IMR-90 (cell line): ENCODE data around the gene RSU1. TPM values are rescaled to one million over a fixed set of nuclear protein-coding genes. Genes with fewer than 3 reads are reported as not detected.

Source experiments
- ATAC-seq: fragments of 200-7000 bp; cut with Tn5 transposase; 2 replicates; pipeline ENCODE4 v1.9.1; 2020; ENCODE audit warnings: low read depth, mild to moderate bottlenecking, moderate library complexity
- BruUV-seq: library from RNA; stranded (reverse); fragments of 400-500 nt; replicated peaks from 2 replicates; lab custom pipeline; 2021; lab: Mats Ljungman, UMichigan
- CTCF ChIA-PET: fragments of 300-600 bp; formaldehyde crosslinking; extraction: SDS; loops from one replicate; lab custom pipeline; 2021; ENCODE audit warnings: antibody characterized with exemption; lab: Yijun Ruan, JAX
- POLR2A ChIA-PET: fragments of 300-600 bp; sonication (Branson Sonifier 250); formaldehyde crosslinking; loops from one replicate; lab custom pipeline; 2022; ENCODE audit warnings: antibody characterized with exemption; ENCODE audit not compliant: unreplicated experiment; lab: Charles Lee
- DNase-seq: peaks from one replicate; pipeline ENCODE4 v3.0.0; 2013
- H2AFZ ChIP-seq: replicated peaks from 2 replicates; pipeline ENCODE3; 2013; ENCODE audit warnings: low read length, mild to moderate bottlenecking; ENCODE audit not compliant: poor library complexity
- H2AK5ac ChIP-seq: 2 replicates; pipeline ENCODE4 v1.6.1; 2013; ENCODE audit warnings: low read depth, low read length, inconsistent platforms
- H2AK9ac ChIP-seq: replicated peaks from 2 replicates; pipeline ENCODE3; 2013; ENCODE audit warnings: mild to moderate bottlenecking, low read depth, low read length, moderate library complexity; ENCODE audit not compliant: poor library complexity
- H2BK120ac ChIP-seq: 2 replicates; pipeline ENCODE4 v1.6.1; 2013; ENCODE audit warnings: low read depth, low read length, inconsistent platforms
- H2BK15ac ChIP-seq: 3 replicates; pipeline ENCODE4 v1.6.1; 2013; ENCODE audit warnings: low read depth, low read length, inconsistent platforms
- H2BK20ac ChIP-seq: 2 replicates; pipeline ENCODE4 v1.6.1; 2013; ENCODE audit warnings: low read depth, mild to moderate bottlenecking, inconsistent platforms, low read length, moderate library complexity
- H2BK5ac ChIP-seq: 2 replicates; pipeline ENCODE4 v1.6.1; 2013; ENCODE audit warnings: mild to moderate bottlenecking, low read depth, low read length, inconsistent platforms; ENCODE audit not compliant: poor library complexity, severe bottlenecking
- H3K14ac ChIP-seq: replicated peaks from 2 replicates; pipeline ENCODE4 v1.6.1; 2013; ENCODE audit warnings: low read depth, low read length, inconsistent platforms
- H3K18ac ChIP-seq: 2 replicates; pipeline ENCODE4 v1.6.1; 2013; ENCODE audit warnings: low read depth, low read length, control low read depth
- H3K23ac ChIP-seq: 2 replicates; pipeline ENCODE4 v1.6.1; 2013; ENCODE audit warnings: low read depth, low read length, inconsistent platforms
- H3K27ac ChIP-seq: 2 replicates; pipeline ENCODE4 v1.5.1; 2013; ENCODE audit warnings: mild to moderate bottlenecking, control low read depth, low read length; ENCODE audit not compliant: insufficient read depth
- H3K27me3 ChIP-seq: 2 replicates; pipeline ENCODE4 v1.6.1; 2013; ENCODE audit warnings: low read length; ENCODE audit not compliant: control insufficient read depth, insufficient read depth
- H3K36me3 ChIP-seq: 2 replicates; pipeline ENCODE4 v1.6.1; 2013; ENCODE audit warnings: low read length, mixed read lengths; ENCODE audit not compliant: control insufficient read depth, insufficient read depth
- H3K4ac ChIP-seq: 2 replicates; pipeline ENCODE4 v1.6.1; 2013; ENCODE audit warnings: low read depth, low read length, inconsistent platforms
- H3K4me1 ChIP-seq: 2 replicates; pipeline ENCODE4 v1.6.1; 2013; ENCODE audit warnings: low read length, mixed read lengths; ENCODE audit not compliant: control insufficient read depth, insufficient read depth
- H3K4me2 ChIP-seq: 2 replicates; pipeline ENCODE4 v1.6.1; 2013; ENCODE audit warnings: low read depth, mild to moderate bottlenecking, control low read depth, low read length, moderate library complexity
- H3K4me3 ChIP-seq: 2 replicates; pipeline ENCODE4 v1.5.1; 2013; ENCODE audit warnings: low read depth, mild to moderate bottlenecking, control low read depth, low read length, moderate library complexity; ENCODE audit not compliant: insufficient read depth
- H3K56ac ChIP-seq: 2 replicates; pipeline ENCODE4 v1.6.1; 2013; ENCODE audit warnings: low read length, inconsistent platforms; ENCODE audit not compliant: insufficient read depth; ENCODE audit errors: extremely low read depth
- H3K79me1 ChIP-seq, 2 experiments: 2 replicates each; pipeline ENCODE4 v1.6.1; 2013; ENCODE audit warnings: low read length in 2 of 2, inconsistent platforms in 1 of 2, low read depth in 1 of 2
- H3K9ac ChIP-seq: 2 replicates; pipeline ENCODE4 v1.6.1; 2013; ENCODE audit warnings: low read depth, low read length, control low read depth
- H3K9me1 ChIP-seq: 2 replicates; pipeline ENCODE4 v1.6.1; 2013; ENCODE audit warnings: low read length, inconsistent platforms; ENCODE audit not compliant: insufficient read depth
- H3K9me3 ChIP-seq: 2 replicates; pipeline ENCODE4 v1.6.1; 2013; ENCODE audit warnings: low read length; ENCODE audit not compliant: control insufficient read depth, insufficient read depth
- H4K20me1 ChIP-seq: 2 replicates; pipeline ENCODE4 v1.6.1; 2013; ENCODE audit warnings: low read length, inconsistent platforms; ENCODE audit not compliant: insufficient read depth
- H4K5ac ChIP-seq: 2 replicates; pipeline ENCODE4 v1.6.1; 2013; ENCODE audit warnings: mild to moderate bottlenecking, low read depth, low read length, control low read depth
- H4K8ac ChIP-seq, 2 experiments: 2 replicates each; pipeline ENCODE4 v1.6.1; 2013; ENCODE audit warnings: low read depth in 2 of 2, low read length in 2 of 2, control low read depth in 1 of 2, inconsistent platforms in 1 of 2
- H4K91ac ChIP-seq: 2 replicates; pipeline ENCODE4 v1.6.1; 2013; ENCODE audit warnings: low read depth, low read length, inconsistent platforms; ENCODE audit not compliant: insufficient read depth
- CEBPB ChIP-seq: IDR thresholded peaks from 2 replicates; pipeline ENCODE4 v1.6.1; 2012; ENCODE audit warnings: low read depth, low read length, improper control_type of control experiment
- CTCF ChIP-seq: conservative IDR thresholded peaks from 2 replicates; pipeline ENCODE4 v1.5.1; 2012; ENCODE audit warnings: mild to moderate bottlenecking, low read depth, low read length, improper control_type of control experiment
- ELK1 ChIP-seq: fragments of 150-350 bp; IDR thresholded peaks from 2 replicates; pipeline ENCODE4 v1.6.1; 2016; ENCODE audit warnings: low read depth, mild to moderate bottlenecking, low read length, moderate library complexity, borderline replicate concordance
- FOS ChIP-seq: fragments of 150-350 bp; IDR thresholded peaks from 2 replicates; pipeline ENCODE4 v1.6.1; 2016; ENCODE audit warnings: low read depth, low read length
- MAZ ChIP-seq: IDR thresholded peaks from 2 replicates; pipeline ENCODE4 v1.6.1; 2012; ENCODE audit warnings: low read depth, mild to moderate bottlenecking, low read length, improper control_type of control experiment, moderate library complexity, borderline replicate concordance
- MXI1 ChIP-seq: IDR thresholded peaks from 2 replicates; pipeline ENCODE4 v1.6.1; 2012; ENCODE audit warnings: low read depth, mild to moderate bottlenecking, low read length, moderate library complexity, borderline replicate concordance
- NFE2L2 ChIP-seq: fragments of 150-350 bp; IDR thresholded peaks from 2 replicates; pipeline ENCODE4 v1.6.1; 2016; ENCODE audit warnings: low read depth, mild to moderate bottlenecking, low read length
- POLR2A ChIP-seq: IDR thresholded peaks from 2 replicates; pipeline ENCODE4 v1.6.1; 2012; ENCODE audit warnings: mild to moderate bottlenecking, low read depth, low read length
- RAD21 ChIP-seq: IDR thresholded peaks from 2 replicates; pipeline ENCODE4 v1.6.1; 2012; ENCODE audit warnings: low read length, improper control_type of control experiment
- RCOR1 ChIP-seq: IDR thresholded peaks from 2 replicates; pipeline ENCODE4 v1.6.1; 2012; ENCODE audit warnings: mild to moderate bottlenecking, low read length, improper control_type of control experiment; ENCODE audit not compliant: insufficient replicate concordance
- RFX5 ChIP-seq: IDR thresholded peaks from 2 replicates; pipeline ENCODE4 v1.8.0; 2012; ENCODE audit warnings: low read depth, mild to moderate bottlenecking, low read length, moderate library complexity
- WGBS, 2 experiments: methylation state at CpG; one replicate each; pipeline versions ENCODE4 v1.1.5 to v1.1.7; 2013; ENCODE audit warnings: missing lambda C conversion rate in 2 of 2; ENCODE audit not compliant: insufficient read length in 1 of 2; ENCODE audit errors: extremely low coverage in 2 of 2; 5-methylcytosine and 5-hydroxymethylcytosine counted together
- dilution Hi-C: fragments of 300-500 bp; cut with HindIII; formaldehyde crosslinking; loops from one replicate; pipeline ENCODE4 v1.14.3; 2018; ENCODE audit warnings: low sequenced_read_pairs; ENCODE audit not compliant: unreplicated experiment
- in situ Hi-C: fragments of 300-500 bp; cut with MboI; formaldehyde crosslinking; loops from 3 replicates; pipeline ENCODE4 v1.14.3; 2019; ENCODE audit warnings: low sequenced_read_pairs, inconsistent platforms, mixed read lengths
- intact Hi-C: fragments of 100-400 bp; cut with micrococcal nuclease; formaldehyde crosslinking; loops from 2 replicates; pipeline ENCODE4 v1.10.0; 2022
- polyA plus RNA-seq, 3 experiments: library from polyadenylated mRNA; depleted of rRNA; stranded (reverse); fragments of >200 nt; gene quantifications; 2 replicates each; pipeline ENCODE4 v1.2.3, GENCODE V29; 2012; ENCODE audit warnings: low replicate concordance in 1 of 3
- total RNA-seq: library from RNA; depleted of rRNA; stranded (reverse); fragments of >200 nt; gene quantifications from 2 replicates; pipeline ENCODE4 v1.2.3, GENCODE V29; 2012

RSU1 gene
- total and polyA plus RNA-seq, 2 of the 4 experiments (the other 2 are of a cell fraction): 134 to 148 TPM

- Histone ChIP-seq H2AK9ac (no peak overlapping the region), H2AFZ (no peak overlapping the region), H2BK20ac (no peak overlapping the region), H4K5ac (no peak overlapping the region), H4K91ac (no peak overlapping the region), H3K14ac (no peak overlapping the region), H3K27me3 (no peaks in the 10 kb centered on the region), H3K9me1 (no peaks in the 10 kb centered on the region; the same call in 1 of the 2 replicates), H3K18ac (no peak overlapping the region), H3K4me2 (no peak overlapping the region), H2BK5ac (no peak overlapping the region), H4K20me1 (no peaks in the 10 kb centered on the region), H2AK5ac (no peak overlapping the region), H3K9me3 (no peaks in the 10 kb centered on the region), H2BK15ac (no peak overlapping the region), H3K56ac (no peak overlapping the region), H4K8ac (no peak overlapping the region), H3K23ac (no peak overlapping the region), H2BK120ac (no peak overlapping the region), H3K4me3 (no peak overlapping the region), H3K79me1 (peaks cover 3 to 12% of the 10 kb centered on the region in 2 experiments; a peak in 2 of 4 replicates), H3K36me3 (peaks cover 6% of the 10 kb centered on the region), H3K27ac (no peak overlapping the region), H3K4me1 (no peaks in the 10 kb centered on the region), H3K9ac (no peak overlapping the region), H3K4ac (no peak overlapping the region)
- DNase-seq (no peak), ATAC-seq (no peak)
- CTCF ChIA-PET: no interaction called here
- WGBS, 2 experiments: 80% methylated on average over 1 of the region's 5 CpGs; no CpG with 5 or more reads in 1 of the 2 experiments
- TF ChIP-seq CEBPB: no peak
- TF ChIP-seq FOS: no peak
- no peak for TF ChIP-seq CTCF
- TF ChIP-seq ELK1: no peak
- no peak for TF ChIP-seq RCOR1
- TF ChIP-seq POLR2A: no peak
- TF ChIP-seq NFE2L2: no peak
- TF ChIP-seq MXI1: no peak
- TF ChIP-seq RFX5: no peak
- no peak for TF ChIP-seq MAZ
- no peak for TF ChIP-seq RAD21
- dilution Hi-C loops (no loop called here), intact Hi-C loops (no loop called here), in situ Hi-C loops (no loop called here)
- POLR2A ChIA-PET: no interaction called here
- no TSS peak for BruUV-seq
These were observed 126.8 kb downstream of the RSU1 start for GRCh38 chr10:16690417-16690816.
